GM23338 (cell line): Measurements from ENCODE around the gene SUSD3. TPM values are rescaled to one million over a fixed set of nuclear protein-coding genes. Genes with fewer than 3 reads are reported as not detected.

Experiments used
- ATAC-seq: fragments of 200-7000 bp; cut with Tn5 transposase; 3 replicates; pipeline ENCODE4 v1.9.1; 2020
- DNase-seq: peaks from one replicate; pipeline ENCODE4 v3.0.0-alpha.2; 2015; ENCODE audit warnings: low spot score
- H2AFZ ChIP-seq: fragments of 200-600 bp; sonication (generic); 2 replicates; pipeline ENCODE4 v1.8.0; 2016; ENCODE audit warnings: antibody characterized with exemption, mild to moderate bottlenecking, moderate library complexity
- H3F3A ChIP-seq: fragments of 200-600 bp; sonication (generic); replicated peaks from 2 replicates; pipeline ENCODE4 v1.8.0; 2017; ENCODE audit warnings: antibody characterized with exemption, mixed run types, low read depth
- H3K27ac ChIP-seq: fragments of 200-600 bp; sonication (generic); 2 replicates; pipeline ENCODE4 v1.6.1; 2016; ENCODE audit warnings: low read depth
- H3K27me3 ChIP-seq: fragments of 200-600 bp; sonication (generic); 2 replicates; pipeline ENCODE4 v1.8.0; 2016; ENCODE audit warnings: mild to moderate bottlenecking, mixed run types, moderate library complexity; ENCODE audit not compliant: insufficient read depth
- H3K36me3 ChIP-seq: fragments of 200-600 bp; sonication (generic); 2 replicates; pipeline ENCODE4 v1.8.0; 2016; ENCODE audit warnings: mild to moderate bottlenecking; ENCODE audit not compliant: insufficient read depth
- H3K4me1 ChIP-seq: fragments of 200-600 bp; sonication (generic); 2 replicates; pipeline ENCODE4 v1.8.0; 2016; ENCODE audit warnings: mild to moderate bottlenecking, moderate library complexity; ENCODE audit not compliant: insufficient read depth
- H3K4me2 ChIP-seq: fragments of 200-600 bp; sonication (generic); 2 replicates; pipeline ENCODE4 v1.7.1; 2017; ENCODE audit warnings: mixed run types
- H3K4me3 ChIP-seq: fragments of 200-600 bp; sonication (generic); 2 replicates; pipeline ENCODE4 v1.6.1; 2016; ENCODE audit warnings: mixed run types
- H3K79me2 ChIP-seq: fragments of 200-600 bp; sonication (generic); replicated peaks from 2 replicates; pipeline ENCODE4 v1.8.0; 2017; ENCODE audit warnings: mild to moderate bottlenecking; ENCODE audit not compliant: insufficient read depth
- H3K9me2 ChIP-seq: fragments of 200-600 bp; sonication (generic); 2 replicates; pipeline ENCODE4 v1.8.0; 2017; ENCODE audit not compliant: insufficient read depth
- H4K20me1 ChIP-seq: fragments of 200-600 bp; sonication (generic); replicated peaks from 2 replicates; pipeline ENCODE4 v1.8.0; 2017; ENCODE audit warnings: mild to moderate bottlenecking; ENCODE audit not compliant: insufficient read depth
- H3K27ac Mint-ChIP-seq: 2 replicates; pipeline ENCODE4 v1.8.0; 2020; ENCODE audit warnings: inconsistent platforms, mild to moderate bottlenecking, moderate library complexity, mixed read lengths
- H3K27me3 Mint-ChIP-seq: 3 replicates; pipeline ENCODE4 v1.8.0; 2022; ENCODE audit warnings: low read depth, mild to moderate bottlenecking, moderate library complexity, mixed read lengths, inconsistent platforms; ENCODE audit not compliant: insufficient read depth, poor library complexity
- H3K36me3 Mint-ChIP-seq: 3 replicates; pipeline ENCODE4 v1.8.0; 2021; ENCODE audit warnings: low read depth, mild to moderate bottlenecking, inconsistent platforms, moderate library complexity, mixed read lengths
- H3K4me1 Mint-ChIP-seq: 3 replicates; pipeline ENCODE4 v1.8.0; 2020; ENCODE audit warnings: mild to moderate bottlenecking, inconsistent platforms, mixed read lengths
- H3K4me3 Mint-ChIP-seq: 3 replicates; pipeline ENCODE4 v1.8.0; 2021; ENCODE audit warnings: moderate library complexity, mild to moderate bottlenecking, inconsistent platforms, mixed read lengths
- H3K9me3 Mint-ChIP-seq: 3 replicates; pipeline ENCODE4 v1.8.0; 2020; ENCODE audit warnings: moderate library complexity, mild to moderate bottlenecking, inconsistent platforms, mixed read lengths
- CREB1 ChIP-seq: fragments of 250-450 bp; sonication (Bioruptor Pico); IDR thresholded peaks from 2 replicates; pipeline ENCODE4 v1.5.0; 2020; ENCODE audit warnings: low read depth, mild to moderate bottlenecking, moderate library complexity
- CTCF ChIP-seq, 2 experiments: fragments of 200-600 bp in 1 of 2; sonication (generic) in 1 of 2; conservative IDR thresholded peaks; 2 replicates each; pipeline versions ENCODE4 v1.5.1 to v1.6.1; 2016 to 2017; ENCODE audit warnings: antibody characterized with exemption in 2 of 2, low read depth in 2 of 2, mild to moderate bottlenecking in 2 of 2, moderate library complexity in 1 of 2
- ETS1 ChIP-seq: IDR thresholded peaks from 2 replicates; pipeline ENCODE4 v1.6.1; 2016; ENCODE audit warnings: antibody characterized with exemption
- EZH2 ChIP-seq: fragments of 200-600 bp; sonication (generic); IDR thresholded peaks from one replicate; pipeline ENCODE4 v1.8.0; 2017; ENCODE audit warnings: antibody characterized with exemption, mild to moderate bottlenecking, low read depth; ENCODE audit not compliant: unreplicated experiment
- EZH2phosphoT487 ChIP-seq: fragments of 200-600 bp; sonication (generic); IDR thresholded peaks from one replicate; pipeline ENCODE4 v1.8.1; 2018; ENCODE audit warnings: antibody characterized with exemption; ENCODE audit not compliant: unreplicated experiment
- JUNB ChIP-seq: IDR thresholded peaks from one replicate; pipeline ENCODE4 v1.6.1; 2016; ENCODE audit warnings: antibody characterized with exemption; ENCODE audit not compliant: unreplicated experiment
- NANOG ChIP-seq: IDR thresholded peaks from 2 replicates; pipeline ENCODE4 v1.6.1; 2016; ENCODE audit warnings: antibody characterized with exemption, borderline replicate concordance
- POLR2AphosphoS5 ChIP-seq: IDR thresholded peaks from 2 replicates; pipeline ENCODE4 v1.6.1; 2016; ENCODE audit warnings: antibody characterized with exemption, low read depth
- REST ChIP-seq: IDR thresholded peaks from one replicate; pipeline ENCODE4 v1.6.1; 2018; ENCODE audit warnings: antibody characterized with exemption; ENCODE audit not compliant: unreplicated experiment
- STAT1 ChIP-seq: IDR thresholded peaks from one replicate; pipeline ENCODE4 v1.6.1; 2016; ENCODE audit warnings: antibody characterized with exemption; ENCODE audit not compliant: unreplicated experiment
- ZNF114 ChIP-seq: fragments of 250-450 bp; sonication (Bioruptor Pico); IDR thresholded peaks from 2 replicates; pipeline ENCODE4 v1.5.0; 2020; ENCODE audit warnings: mild to moderate bottlenecking, moderate library complexity
- ZNF331 ChIP-seq: fragments of 250-450 bp; sonication (Bioruptor Pico); IDR thresholded peaks from 2 replicates; pipeline ENCODE4 v1.5.0; 2020; ENCODE audit warnings: low read depth, mild to moderate bottlenecking, moderate library complexity
- ZNF462 ChIP-seq: fragments of 250-450 bp; sonication (Bioruptor Pico); IDR thresholded peaks from 2 replicates; pipeline ENCODE4 v1.5.0; 2020; ENCODE audit warnings: mild to moderate bottlenecking, moderate library complexity
- polyA plus RNA-seq: library from polyadenylated mRNA; unstranded; fragments of >200 nt; fragmentation: Nextera tagmentation; extraction: Ambion mirVana; gene quantifications from 2 replicates; pipeline ENCODE4 v1.2.1, GENCODE V29; 2016
- total RNA-seq: library from RNA; depleted of rRNA; stranded (reverse); fragments of >200 nt; shearing (Covaris generic); gene quantifications from 2 replicates; pipeline ENCODE4 v1.2.3, GENCODE V29; 2014

SUSD3 gene
- total and polyA plus RNA-seq, 2 experiments from 2014 or later = 6.9 to 20.1 TPM

- TF ChIP-seq NANOG = no peak
These were observed 52.5 kb downstream of the SUSD3 start (continued) for GRCh38 chr9:93111001-93111370.

GRCh38 chr9:93111371-93112115 is 53.0 kb downstream of the SUSD3 start:
- Mint-ChIP-seq H3K4me3 (no peak overlapping the region), H3K27ac (no peak overlapping the region), H3K4me1 (peaks cover 13% of the 10 kb centered on the region), H3K9me3 (no peaks in the 10 kb centered on the region), H3K36me3 (peaks cover 4% of the 10 kb centered on the region; the same call in 1 of the 3 replicates), H3K27me3 (peaks cover 6% of the 10 kb centered on the region)
- Histone ChIP-seq H3F3A (no peaks in the 10 kb centered on the region), H3K27ac (no peak overlapping the region), H3K27me3 (no peaks in the 10 kb centered on the region), H4K20me1 (peaks cover 6% of the 10 kb centered on the region; the same call in 1 of the 2 replicates), H2AFZ (no peak overlapping the region), H3K79me2 (no peaks in the 10 kb centered on the region), H3K9me2 (no peaks in the 10 kb centered on the region), H3K4me3 (no peak overlapping the region), H3K36me3 (no peaks in the 10 kb centered on the region), H3K4me1 (peaks cover 5% of the 10 kb centered on the region), H3K4me2 (no peak overlapping the region)
- ATAC-seq = no peak
- no peak for DNase-seq
- TF ChIP-seq ETS1 (no peak), ZNF114 (CRISPR knock-in tag) (no peak), STAT1 (no peak), EZH2 (no peak), POLR2AphosphoS5 (no peak), CTCF (conservative IDR thresholded peaks at IDR 0.05; ENCODE audit: low read depth in 2 of 2) (no peak), ZNF331 (no peak), CREB1 (CRISPR knock-in tag) (no peak), EZH2phosphoT487 (no peak), ZNF462 (CRISPR knock-in tag) (no peak), JUNB (no peak), REST (no peak)
